ENCODE data around the gene SETD9. TPM values are rescaled to one million over a fixed set of nuclear protein-coding genes. Genes with fewer than 3 reads are reported as not detected.

Gene SETD9
- total RNA-seq, 1 donor from 2014 or later, result 15.8 TPM

DNA sequence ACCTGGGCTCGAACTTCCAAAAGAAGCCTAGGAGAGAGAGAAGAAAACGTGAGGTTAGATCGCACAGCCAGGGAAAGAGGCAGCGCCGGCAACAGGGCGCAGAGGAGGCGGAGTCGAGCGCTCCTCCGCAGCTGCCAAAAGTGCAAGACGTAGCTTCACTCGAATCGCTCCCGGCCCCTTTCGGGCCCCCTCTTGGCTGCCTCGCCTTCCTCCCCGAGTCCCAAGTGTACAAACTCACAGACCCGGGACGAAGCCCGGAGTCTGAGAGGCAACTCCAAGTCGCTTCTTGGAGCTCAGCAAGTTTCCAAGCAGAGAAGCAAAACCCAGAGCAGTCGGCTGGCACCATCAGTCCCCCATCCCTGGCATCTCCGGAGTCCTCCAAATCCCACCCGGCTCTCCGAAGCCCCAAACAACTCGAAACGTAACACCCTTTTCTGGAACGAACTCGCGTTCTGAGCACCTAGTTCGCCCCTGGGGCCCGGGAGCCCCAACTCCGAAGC lies 41.3 kb downstream of the SETD9 start:
- TF ChIP-seq, protein P1, sequence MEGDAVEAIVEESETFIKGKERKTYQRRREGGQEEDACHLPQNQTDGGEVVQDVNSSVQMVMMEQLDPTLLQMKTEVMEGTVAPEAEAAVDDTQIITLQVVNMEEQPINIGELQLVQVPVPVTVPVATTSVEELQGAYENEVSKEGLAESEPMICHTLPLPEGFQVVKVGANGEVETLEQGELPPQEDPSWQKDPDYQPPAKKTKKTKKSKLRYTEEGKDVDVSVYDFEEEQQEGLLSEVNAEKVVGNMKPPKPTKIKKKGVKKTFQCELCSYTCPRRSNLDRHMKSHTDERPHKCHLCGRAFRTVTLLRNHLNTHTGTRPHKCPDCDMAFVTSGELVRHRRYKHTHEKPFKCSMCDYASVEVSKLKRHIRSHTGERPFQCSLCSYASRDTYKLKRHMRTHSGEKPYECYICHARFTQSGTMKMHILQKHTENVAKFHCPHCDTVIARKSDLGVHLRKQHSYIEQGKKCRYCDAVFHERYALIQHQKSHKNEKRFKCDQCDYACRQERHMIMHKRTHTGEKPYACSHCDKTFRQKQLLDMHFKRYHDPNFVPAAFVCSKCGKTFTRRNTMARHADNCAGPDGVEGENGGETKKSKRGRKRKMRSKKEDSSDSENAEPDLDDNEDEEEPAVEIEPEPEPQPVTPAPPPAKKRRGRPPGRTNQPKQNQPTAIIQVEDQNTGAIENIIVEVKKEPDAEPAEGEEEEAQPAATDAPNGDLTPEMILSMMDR (IDR thresholded peaks at IDR 0.05; ENCODE audit: partially characterized antibody, unreplicated experiment), result no peak
- Mint-ChIP-seq H3K27me3 (ENCODE audit: unreplicated experiment) (no peaks in the 10 kb centered on the region), H3K27ac (ENCODE audit: unreplicated experiment) (peak overlapping the region; percentile 63), H3K36me3 (ENCODE audit: unreplicated experiment) (no peaks in the 10 kb centered on the region), H3K4me1 (ENCODE audit: low read depth, unreplicated experiment) (peaks cover 2% of the 10 kb centered on the region), H3K9me3 (ENCODE audit: unreplicated experiment) (peaks cover 8% of the 10 kb centered on the region), H3K4me3 (ENCODE audit: unreplicated experiment) (peak overlapping the region; percentile 97)
- peak; percentile 69 for DNase-seq

DNA sequence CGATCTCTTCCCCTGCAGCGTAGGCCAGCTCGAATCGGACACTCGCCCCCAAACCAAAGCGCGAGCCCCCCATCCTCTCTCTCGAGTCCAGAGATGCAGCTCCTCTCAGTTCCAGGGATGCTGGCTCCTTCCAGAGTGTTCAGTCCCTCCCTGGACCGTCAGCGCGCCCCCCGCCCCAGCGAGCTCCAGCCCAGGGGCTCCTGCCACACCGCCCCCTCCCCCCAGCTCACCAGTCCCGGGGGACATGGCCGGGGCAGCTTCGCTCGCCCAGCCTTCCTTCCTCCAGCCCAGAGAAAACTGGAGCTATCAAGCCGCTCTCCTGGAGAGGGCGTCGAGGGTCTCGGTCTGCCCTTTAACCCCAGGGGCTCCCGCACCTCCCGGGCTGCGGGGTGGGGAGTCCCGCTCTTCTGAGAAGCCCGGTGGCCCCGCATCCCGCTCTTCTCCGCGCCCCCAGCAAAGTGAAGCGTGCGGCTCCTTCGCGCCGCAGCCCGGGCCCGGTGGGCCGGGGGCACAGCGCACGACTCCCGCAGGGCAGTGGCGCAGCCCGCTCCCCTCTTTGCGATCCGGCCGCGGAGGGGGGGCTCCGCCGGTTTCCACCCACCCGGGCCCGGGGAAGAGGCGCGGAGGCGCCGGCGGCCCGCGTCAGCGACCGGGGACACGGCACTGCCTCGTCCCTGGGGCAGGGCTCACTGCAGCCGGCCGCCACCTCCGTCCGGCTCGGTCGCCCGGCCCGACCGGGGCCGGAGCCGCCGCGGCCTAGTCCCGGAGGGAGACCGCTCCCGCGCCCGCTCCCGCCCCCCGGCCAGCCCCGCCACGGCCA lies 41.9 kb downstream of the SETD9 start:
- H3K36me3 Mint-ChIP-seq (ENCODE audit: unreplicated experiment), result no peaks in the 10 kb centered on the region
- H3K27me3 Mint-ChIP-seq (ENCODE audit: unreplicated experiment), result no peaks in the 10 kb centered on the region
- H3K4me3 Mint-ChIP-seq (ENCODE audit: unreplicated experiment), result peak overlapping the region; percentile 97
- peak overlapping the region; percentile 72 for H3K27ac Mint-ChIP-seq (ENCODE audit: unreplicated experiment)
- TF ChIP-seq, protein P1 (IDR thresholded peaks at IDR 0.05; ENCODE audit: partially characterized antibody, unreplicated experiment), result no peak
- peaks cover 8% of the 10 kb centered on the region for H3K9me3 Mint-ChIP-seq (ENCODE audit: unreplicated experiment)
- H3K4me1 Mint-ChIP-seq (ENCODE audit: low read depth, unreplicated experiment), result peaks cover 2% of the 10 kb centered on the region
- peak; percentile 89 for DNase-seq

DNA sequence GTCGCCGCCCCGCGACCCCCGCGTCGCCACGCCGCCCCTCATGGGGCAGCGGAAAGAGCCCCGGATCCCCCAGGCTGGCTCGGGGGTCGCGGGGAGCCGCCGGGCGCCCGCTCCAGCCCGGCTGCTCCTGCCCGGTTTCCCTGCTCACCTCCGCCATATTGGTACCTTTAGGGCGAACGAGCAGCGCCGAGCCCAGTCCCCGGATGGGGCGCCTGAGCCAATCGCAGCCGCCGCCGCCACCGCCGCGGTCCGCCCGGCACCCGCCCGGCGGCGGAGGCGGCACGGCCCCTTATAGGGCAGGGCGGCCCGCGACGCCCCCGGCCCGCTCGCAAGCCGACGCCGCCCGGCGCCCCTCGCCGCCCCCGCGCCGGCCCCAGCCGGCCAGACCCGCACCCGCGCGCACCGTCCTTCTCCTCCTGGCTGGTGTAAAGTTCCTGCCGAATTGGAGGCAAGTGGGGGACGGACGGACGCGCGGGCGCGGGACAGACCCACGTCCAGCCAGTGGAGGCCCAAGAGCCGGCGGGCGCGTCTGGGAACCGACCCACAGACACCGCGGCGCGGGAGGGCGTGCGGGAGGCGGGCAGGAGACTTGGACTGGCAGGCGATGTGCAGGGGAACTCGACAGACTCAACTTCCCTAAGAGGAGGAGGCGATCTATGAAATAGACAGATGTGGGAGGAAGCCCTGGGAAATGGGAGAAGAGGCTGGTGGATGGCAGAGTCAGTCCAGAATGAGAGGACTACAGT lies 42.7 kb downstream of the SETD9 start, which contains the start of gene MIER3:
TSS of gene MIER3 (minus strand) at position 178 of the 746 bp plus-strand sequence. CDS start at position 157, 21 bp downstream.
- DNase-seq, result peak; percentile 88
- H3K9me3 Mint-ChIP-seq (ENCODE audit: unreplicated experiment), result peaks cover 8% of the 10 kb centered on the region
- H3K4me1 Mint-ChIP-seq (ENCODE audit: low read depth, unreplicated experiment), result peaks cover 2% of the 10 kb centered on the region
- no peaks in the 10 kb centered on the region for H3K27me3 Mint-ChIP-seq (ENCODE audit: unreplicated experiment)
- TF ChIP-seq, protein P1 (IDR thresholded peaks at IDR 0.05; ENCODE audit: partially characterized antibody, unreplicated experiment), result no peak
- H3K27ac Mint-ChIP-seq (ENCODE audit: unreplicated experiment), result peak within 1 kb of the TSS; percentile 72
- H3K36me3 Mint-ChIP-seq (ENCODE audit: unreplicated experiment), result no peaks in the 10 kb centered on the region
- peak within 1 kb of the TSS; percentile 97 for H3K4me3 Mint-ChIP-seq (ENCODE audit: unreplicated experiment)

DNA sequence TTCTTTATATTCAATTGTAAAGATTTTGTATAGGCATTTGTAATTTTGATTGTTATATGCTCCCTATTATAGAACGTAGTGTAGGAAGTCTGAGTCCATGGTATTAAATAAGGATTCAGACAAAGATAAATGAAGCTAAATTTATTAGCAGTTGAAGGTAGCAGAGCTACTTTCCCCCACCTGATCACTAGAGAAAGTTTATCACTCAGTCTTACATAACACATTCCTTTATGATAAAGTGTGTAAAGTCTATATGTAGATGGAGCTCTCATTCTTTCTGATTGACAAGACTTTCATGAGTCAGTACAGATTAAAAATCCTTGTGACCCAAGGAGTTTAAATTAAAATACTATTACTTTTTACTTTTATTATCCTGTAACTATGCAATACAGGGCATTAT lies 44.9 kb downstream of the SETD9 start:
- no peaks in the 10 kb centered on the region for H3K27me3 Mint-ChIP-seq (ENCODE audit: unreplicated experiment)
- no peaks in the 10 kb centered on the region for H3K36me3 Mint-ChIP-seq (ENCODE audit: unreplicated experiment)
- peaks cover 8% of the 10 kb centered on the region for H3K9me3 Mint-ChIP-seq (ENCODE audit: unreplicated experiment)
- peaks cover 2% of the 10 kb centered on the region for H3K4me1 Mint-ChIP-seq (ENCODE audit: low read depth, unreplicated experiment)
- TF ChIP-seq, protein P1 (IDR thresholded peaks at IDR 0.05; ENCODE audit: partially characterized antibody, unreplicated experiment), result no peak
- DNase-seq, result no peak
- no peak overlapping the region for H3K27ac Mint-ChIP-seq (ENCODE audit: unreplicated experiment)
- no peak overlapping the region for H3K4me3 Mint-ChIP-seq (ENCODE audit: unreplicated experiment)
